Neural progenitor cell (in vitro differentiated cells): ENCODE measurements around the gene PNCK.

Experiments
- EZH2 ChIP-seq: fragments of 200-600 bp; sonication (generic); IDR thresholded peaks from 2 replicates; pipeline ENCODE4 v1.6.1; 2017; ENCODE audit warnings: antibody characterized with exemption, mild to moderate bottlenecking, moderate library complexity
- TF ChIP-seq, protein P1 (sequence below): fragments of 200-600 bp; sonication (generic); IDR thresholded peaks from 2 replicates; pipeline ENCODE4 v1.5.1; 2017; ENCODE audit warnings: antibody characterized with exemption, mild to moderate bottlenecking

GRCh38 chrX:153694687-153695270, 21.2 kb upstream of the PNCK start:
- TF ChIP-seq, protein P1, sequence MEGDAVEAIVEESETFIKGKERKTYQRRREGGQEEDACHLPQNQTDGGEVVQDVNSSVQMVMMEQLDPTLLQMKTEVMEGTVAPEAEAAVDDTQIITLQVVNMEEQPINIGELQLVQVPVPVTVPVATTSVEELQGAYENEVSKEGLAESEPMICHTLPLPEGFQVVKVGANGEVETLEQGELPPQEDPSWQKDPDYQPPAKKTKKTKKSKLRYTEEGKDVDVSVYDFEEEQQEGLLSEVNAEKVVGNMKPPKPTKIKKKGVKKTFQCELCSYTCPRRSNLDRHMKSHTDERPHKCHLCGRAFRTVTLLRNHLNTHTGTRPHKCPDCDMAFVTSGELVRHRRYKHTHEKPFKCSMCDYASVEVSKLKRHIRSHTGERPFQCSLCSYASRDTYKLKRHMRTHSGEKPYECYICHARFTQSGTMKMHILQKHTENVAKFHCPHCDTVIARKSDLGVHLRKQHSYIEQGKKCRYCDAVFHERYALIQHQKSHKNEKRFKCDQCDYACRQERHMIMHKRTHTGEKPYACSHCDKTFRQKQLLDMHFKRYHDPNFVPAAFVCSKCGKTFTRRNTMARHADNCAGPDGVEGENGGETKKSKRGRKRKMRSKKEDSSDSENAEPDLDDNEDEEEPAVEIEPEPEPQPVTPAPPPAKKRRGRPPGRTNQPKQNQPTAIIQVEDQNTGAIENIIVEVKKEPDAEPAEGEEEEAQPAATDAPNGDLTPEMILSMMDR = no peak
- TF ChIP-seq EZH2 = no peak
